ENCODE results near the gene STK26. TPM values are rescaled to one million over a fixed set of nuclear protein-coding genes. Genes with fewer than 3 reads are reported as not detected.

The STK26 gene
- total and polyA plus RNA-seq, 2 donors (not counting 3 experiments of a cell fraction or from before 2014, with no cell fraction given) = 0.87 to 3.7 TPM

DNA sequence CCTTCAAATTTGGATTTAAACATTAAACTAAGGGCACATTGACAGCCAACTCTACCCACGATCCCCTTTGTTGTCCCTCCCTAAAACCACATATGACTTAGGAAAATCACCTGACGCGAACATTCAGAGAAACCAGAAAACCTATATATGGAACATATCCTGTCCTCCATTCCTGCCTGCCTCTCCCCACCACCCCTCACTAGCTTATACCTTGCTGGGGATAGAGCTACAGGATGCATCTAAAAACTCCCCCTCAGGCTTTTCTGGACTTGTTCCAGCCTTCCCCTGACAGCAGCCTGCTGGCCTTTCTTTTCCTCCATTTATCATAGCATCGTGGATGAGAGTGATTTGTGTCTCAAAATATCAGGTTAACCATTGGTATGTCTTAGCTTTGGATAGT is 8.8 kb downstream of the STK26 start:
- Histone ChIP-seq H3K4me3 (replicated peaks in 1 of 3; ENCODE audit: insufficient read depth in 1 of 3, low read depth in 1 of 3, low read length in 3 of 3) (no peak overlapping the region), H3K9ac (replicated peaks; ENCODE audit: extremely low read depth, insufficient read depth, low read length) (no peak overlapping the region), H3K27ac (ENCODE audit: insufficient read depth, low read depth, low read length) (no peak overlapping the region), H2AFZ (ENCODE audit: low read depth, low read length) (no peak overlapping the region), H4K20me1 (replicated peaks; ENCODE audit: control insufficient read depth, extremely low read depth, insufficient read depth, low read length) (no peaks in the 10 kb centered on the region), H3K9me3 (replicated peaks; ENCODE audit: control insufficient read depth, insufficient read depth, low read length) (no peaks in the 10 kb centered on the region), H3K9me1 (replicated peaks; ENCODE audit: control insufficient read depth, extremely low read depth, insufficient read depth, low read length) (no peaks in the 10 kb centered on the region), H3K4me2 (ENCODE audit: insufficient read depth, low read length) (no peak overlapping the region), H3K79me2 (ENCODE audit: control insufficient read depth, insufficient read depth, low read length) (no peaks in the 10 kb centered on the region), H3K36me3 (ENCODE audit: control insufficient read depth in 2 of 2, extremely low read depth in 1 of 2, insufficient read depth in 2 of 2, low read length in 2 of 2) (no peaks in the 10 kb centered on the region), H3K4me1 (ENCODE audit: control insufficient read depth, extremely low read depth, insufficient read depth, low read length) (no peaks in the 10 kb centered on the region), H3K27me3 (ENCODE audit: control insufficient read depth in 2 of 2, insufficient read depth in 2 of 2, low read length in 2 of 2) (no peaks in the 10 kb centered on the region)
- FAIRE-seq (no peak), DNase-seq (ENCODE audit: low read depth, low spot score) (no peak)
- ChIA-PET POLR2A (no interaction called here), CTCF (no interaction called here)
- TF ChIP-seq FOS (IDR thresholded peaks at IDR 0.05; ENCODE audit: borderline replicate concordance, insufficient read depth, low read length) (no peak), POLR2AphosphoS5 (IDR thresholded peaks at IDR 0.05; ENCODE audit: insufficient read depth, low read depth, low read length) (no peak), EZH2 (IDR thresholded peaks at IDR 0.05; ENCODE audit: borderline replicate concordance, low read depth, low read length, severe bottlenecking) (no peak), GATA2 (IDR thresholded peaks at IDR 0.05; ENCODE audit: insufficient read depth, insufficient read length, low read depth, low read length) (no peak), POLR2A (IDR thresholded peaks at IDR 0.05; ENCODE audit: low read depth, low read length) (no peak), JUN (IDR thresholded peaks at IDR 0.05; ENCODE audit: borderline replicate concordance, insufficient read depth, insufficient read length, low read depth) (no peak), MYC (IDR thresholded peaks at IDR 0.05; ENCODE audit: low read depth, low read length) (no peak)
- TF ChIP-seq, protein P1, sequence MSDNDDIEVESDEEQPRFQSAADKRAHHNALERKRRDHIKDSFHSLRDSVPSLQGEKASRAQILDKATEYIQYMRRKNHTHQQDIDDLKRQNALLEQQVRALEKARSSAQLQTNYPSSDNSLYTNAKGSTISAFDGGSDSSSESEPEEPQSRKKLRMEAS (IDR thresholded peaks at IDR 0.05; ENCODE audit: insufficient read depth, insufficient read length) = no peak
- TF ChIP-seq, protein P2, sequence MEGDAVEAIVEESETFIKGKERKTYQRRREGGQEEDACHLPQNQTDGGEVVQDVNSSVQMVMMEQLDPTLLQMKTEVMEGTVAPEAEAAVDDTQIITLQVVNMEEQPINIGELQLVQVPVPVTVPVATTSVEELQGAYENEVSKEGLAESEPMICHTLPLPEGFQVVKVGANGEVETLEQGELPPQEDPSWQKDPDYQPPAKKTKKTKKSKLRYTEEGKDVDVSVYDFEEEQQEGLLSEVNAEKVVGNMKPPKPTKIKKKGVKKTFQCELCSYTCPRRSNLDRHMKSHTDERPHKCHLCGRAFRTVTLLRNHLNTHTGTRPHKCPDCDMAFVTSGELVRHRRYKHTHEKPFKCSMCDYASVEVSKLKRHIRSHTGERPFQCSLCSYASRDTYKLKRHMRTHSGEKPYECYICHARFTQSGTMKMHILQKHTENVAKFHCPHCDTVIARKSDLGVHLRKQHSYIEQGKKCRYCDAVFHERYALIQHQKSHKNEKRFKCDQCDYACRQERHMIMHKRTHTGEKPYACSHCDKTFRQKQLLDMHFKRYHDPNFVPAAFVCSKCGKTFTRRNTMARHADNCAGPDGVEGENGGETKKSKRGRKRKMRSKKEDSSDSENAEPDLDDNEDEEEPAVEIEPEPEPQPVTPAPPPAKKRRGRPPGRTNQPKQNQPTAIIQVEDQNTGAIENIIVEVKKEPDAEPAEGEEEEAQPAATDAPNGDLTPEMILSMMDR (IDR thresholded peaks at IDR 0.05; ENCODE audit: extremely low read depth in 1 of 2, insufficient read depth in 1 of 2, low read depth in 1 of 2, low read length in 2 of 2) = no peak
- dilution Hi-C loops (cut with MboI; ENCODE audit: extremely low pct_ligation_motif_present, low sequenced_read_pairs) = no loop called here
- intact Hi-C loops (cut with micrococcal nuclease) = no loop called here
- BruUV-seq (replicated peaks) = no TSS peak

Measured in endothelial cell of umbilical vein (primary cell).